Measurements from ENCODE around the gene NEK6.

- TF ChIP-seq, protein P1, sequence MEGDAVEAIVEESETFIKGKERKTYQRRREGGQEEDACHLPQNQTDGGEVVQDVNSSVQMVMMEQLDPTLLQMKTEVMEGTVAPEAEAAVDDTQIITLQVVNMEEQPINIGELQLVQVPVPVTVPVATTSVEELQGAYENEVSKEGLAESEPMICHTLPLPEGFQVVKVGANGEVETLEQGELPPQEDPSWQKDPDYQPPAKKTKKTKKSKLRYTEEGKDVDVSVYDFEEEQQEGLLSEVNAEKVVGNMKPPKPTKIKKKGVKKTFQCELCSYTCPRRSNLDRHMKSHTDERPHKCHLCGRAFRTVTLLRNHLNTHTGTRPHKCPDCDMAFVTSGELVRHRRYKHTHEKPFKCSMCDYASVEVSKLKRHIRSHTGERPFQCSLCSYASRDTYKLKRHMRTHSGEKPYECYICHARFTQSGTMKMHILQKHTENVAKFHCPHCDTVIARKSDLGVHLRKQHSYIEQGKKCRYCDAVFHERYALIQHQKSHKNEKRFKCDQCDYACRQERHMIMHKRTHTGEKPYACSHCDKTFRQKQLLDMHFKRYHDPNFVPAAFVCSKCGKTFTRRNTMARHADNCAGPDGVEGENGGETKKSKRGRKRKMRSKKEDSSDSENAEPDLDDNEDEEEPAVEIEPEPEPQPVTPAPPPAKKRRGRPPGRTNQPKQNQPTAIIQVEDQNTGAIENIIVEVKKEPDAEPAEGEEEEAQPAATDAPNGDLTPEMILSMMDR (IDR thresholded peaks at IDR 0.05; ENCODE audit: low read depth, low read length, poor library complexity, severe bottlenecking): no peak
- TF ChIP-seq EZH2phosphoT487 (IDR thresholded peaks at IDR 0.05; ENCODE audit: borderline replicate concordance, low read length): no peak
Observed at GRCh38 chr9:124228516-124228915, 29.2 kb upstream of the NEK6 start.
